GM12878 (cell line): ENCODE results near the gene CNTD1. TPM values are rescaled to one million over a fixed set of nuclear protein-coding genes. Genes with fewer than 3 reads are reported as not detected.

Experiments used
- BCLAF1 ChIP-seq: fragments of 450-650 bp; IDR thresholded peaks from 2 replicates; pipeline ENCODE4 v1.6.1; 2017; ENCODE audit warnings: antibody characterized with exemption, mild to moderate bottlenecking, moderate library complexity
- CBX5 ChIP-seq: sonication (generic); IDR thresholded peaks from 2 replicates; pipeline ENCODE4 v1.6.1; 2016; ENCODE audit warnings: low read depth, moderate library complexity, mild to moderate bottlenecking, inconsistent platforms
- CHD1 ChIP-seq: IDR thresholded peaks from 2 replicates; pipeline ENCODE4 v1.6.1; 2012; ENCODE audit warnings: low read depth, low read length, improper control_type of control experiment
- EP300 ChIP-seq, 2 experiments: fragments of 150-350 bp in 1 of 2; IDR thresholded peaks; 2 replicates each; pipeline ENCODE4 v1.6.1; 2011 to 2012; ENCODE audit warnings: low read depth in 2 of 2, low read length in 2 of 2, borderline replicate concordance in 1 of 2, improper control_type of control experiment in 1 of 2, inconsistent platforms in 1 of 2; ENCODE audit not compliant: control insufficient read depth in 1 of 2
- HCFC1 ChIP-seq: fragments of 150-350 bp; IDR thresholded peaks from 2 replicates; pipeline ENCODE4 v1.6.1; 2014; ENCODE audit warnings: low read length
- IRF5 ChIP-seq: fragments of 450-650 bp; IDR thresholded peaks from 2 replicates; pipeline ENCODE4 v1.6.1; 2017; ENCODE audit warnings: borderline replicate concordance
- KLF5 ChIP-seq: fragments of 450-650 bp; IDR thresholded peaks from 2 replicates; pipeline ENCODE4 v1.6.1; 2014; ENCODE audit warnings: mild to moderate bottlenecking; ENCODE audit not compliant: partially characterized antibody
- MAX ChIP-seq: IDR thresholded peaks from 2 replicates; pipeline ENCODE4 v1.6.1; 2012; ENCODE audit warnings: low read depth, low read length, improper control_type of control experiment
- NFXL1 ChIP-seq: fragments of 450-650 bp; IDR thresholded peaks from 2 replicates; pipeline ENCODE4 v1.6.1; 2017; ENCODE audit warnings: antibody characterized with exemption, mild to moderate bottlenecking, borderline replicate concordance
- NR2C2 ChIP-seq: IDR thresholded peaks from 2 replicates; pipeline ENCODE4 v1.6.1; 2011; ENCODE audit warnings: borderline replicate concordance, low read depth; ENCODE audit not compliant: control insufficient read depth, insufficient read length
- PAX5 ChIP-seq: IDR thresholded peaks from 2 replicates; pipeline ENCODE4 v1.6.1; 2011; ENCODE audit warnings: low read depth, low read length, borderline replicate concordance
- RBBP5 ChIP-seq: fragments of 200-600 bp; sonication (generic); conservative IDR thresholded peaks from 2 replicates; pipeline ENCODE4 v1.6.1; 2016
- REST ChIP-seq: IDR thresholded peaks from 2 replicates; pipeline ENCODE4 v1.6.1; 2012; ENCODE audit warnings: mild to moderate bottlenecking, low read depth, low read length
- ZBTB33 ChIP-seq: fragments of 450-650 bp; IDR thresholded peaks from 2 replicates; pipeline ENCODE4 v1.6.1; 2017; ENCODE audit warnings: mild to moderate bottlenecking
- polyA plus RNA-seq, 11 experiments: library from polyadenylated mRNA; depleted of rRNA in 4 of 11; unstranded in 6 of 11; stranded (reverse) in 5 of 11; fragments of >200 nt; fragmentation: Nextera tagmentation in 4 of 11; fragmentation: Illumina TruSeq in 1 of 11; extraction: Ambion mirVana in 4 of 11; extraction: Trizol in 1 of 11; gene quantifications; 1 replicate in 1 of 11; 2 replicates in 10 of 11; pipeline versions ENCODE4 v1.2.1 to v1.2.3, GENCODE V29; 2011 to 2016; ENCODE audit warnings: inconsistent platforms in 2 of 11, missing spikeins in 2 of 11, low read depth in 1 of 11
- total RNA-seq, 4 experiments: library from RNA; depleted of rRNA in 3 of 4; stranded (reverse); fragments of >200 nt in 3 of 4; fragmentation: Illumina TruSeq in 1 of 4; extraction: Trizol in 1 of 4; gene quantifications; 2 replicates each; pipeline versions ENCODE4 v1.2.1 to v1.2.3, GENCODE V29; 2013 to 2021

The CNTD1 gene
- total and polyA plus RNA-seq, 10 of the 15 experiments (the other 5 are each of a cell fraction or from before 2014, with no cell fraction given): 0.06 to 1.5 (median 1.1) TPM; not detected in 4

- 0 out of 2 replicates have a peak, but pooled peaks have one; percentile 22 for TF ChIP-seq BCLAF1
- TF ChIP-seq REST: no peak
- TF ChIP-seq IRF5: no peak
- TF ChIP-seq HCFC1: peak; percentile 82
- peak; percentile 99 for TF ChIP-seq MAX
- peak; percentile 84 for TF ChIP-seq KLF5
- TF ChIP-seq ZBTB33: no peak
- TF ChIP-seq NFXL1: no peak
- no peak for TF ChIP-seq CHD1
- no peak for TF ChIP-seq CBX5
- TF ChIP-seq EP300 (IDR thresholded peaks at IDR 0.05; ENCODE audit: borderline replicate concordance in 1 of 2, control insufficient read depth in 1 of 2, low read depth in 2 of 2, low read length in 2 of 2): no peak
- no peak for TF ChIP-seq NR2C2
- 0 out of 2 replicates have a peak, but pooled peaks have one; percentile 27 for TF ChIP-seq PAX5
- 0 out of 2 replicates have a peak, but pooled peaks have one; percentile 27 for TF ChIP-seq RBBP5
Measured at GRCh38 chr17:42832934-42833766, 34.5 kb downstream of the CNTD1 start, which contains the start of gene PSME3 (continued).
